Loucy (cell line): Measurements from ENCODE around the gene ATP9A.

Experiments used
- CTCF ChIP-seq: fragments of 200-600 bp; sonication (generic); conservative IDR thresholded peaks from 2 replicates; pipeline ENCODE4 v1.5.1; 2014; ENCODE audit warnings: mild to moderate bottlenecking, antibody characterized with exemption, low read length
- EZH2phosphoT487 ChIP-seq: fragments of 200-600 bp; IDR thresholded peaks from 2 replicates; pipeline ENCODE4 v1.6.1; 2018; ENCODE audit warnings: antibody characterized with exemption, mild to moderate bottlenecking, moderate library complexity, borderline replicate concordance

GRCh38 chr20:51698252-51698651 lies 69.9 kb downstream of the ATP9A start:
- TF ChIP-seq CTCF (no peak), EZH2phosphoT487 (no peak)
